Mesenchymal stem cell (in vitro differentiated cells and primary cell): Measurements from ENCODE around the gene PGBD2.
A peak's percentile ranks its signal among the peaks of the same experiment; 100 is the strongest.

Source experiments
- DNase-seq: peaks from one replicate; pipeline ENCODE4 v3.0.0-alpha.2; 2013
- H2AFZ ChIP-seq: one replicate; pipeline ENCODE4 v1.6.1; 2013; ENCODE audit warnings: low read depth, mild to moderate bottlenecking, control low read depth, inconsistent platforms, low read length, moderate library complexity
- H2AK5ac ChIP-seq: 2 replicates; pipeline ENCODE4 v1.6.1; 2013; ENCODE audit warnings: low read length, moderate library complexity, mild to moderate bottlenecking, inconsistent platforms; ENCODE audit not compliant: severe bottlenecking
- H2BK120ac ChIP-seq: one replicate; pipeline ENCODE4 v1.6.1; 2013; ENCODE audit warnings: low read depth, mild to moderate bottlenecking, inconsistent platforms, low read length, moderate library complexity
- H2BK12ac ChIP-seq, 2 experiments: one replicate each; pipeline ENCODE4 v1.6.1; 2013; ENCODE audit warnings: inconsistent platforms in 2 of 2, low read length in 2 of 2, mild to moderate bottlenecking in 2 of 2, moderate library complexity in 2 of 2, control low read depth in 1 of 2
- H2BK15ac ChIP-seq: one replicate; pipeline ENCODE4 v1.6.1; 2013; ENCODE audit warnings: mild to moderate bottlenecking, low read depth, inconsistent platforms; ENCODE audit not compliant: poor library complexity, severe bottlenecking
- H2BK5ac ChIP-seq: 2 replicates; pipeline ENCODE4 v1.6.1; 2013; ENCODE audit warnings: low read depth, mild to moderate bottlenecking, low read length, control low read depth, inconsistent platforms; ENCODE audit not compliant: poor library complexity, severe bottlenecking
- H3K14ac ChIP-seq, 2 experiments: one replicate each; pipeline ENCODE4 v1.6.1; 2013; ENCODE audit warnings: inconsistent platforms in 2 of 2, low read length in 2 of 2, control low read depth in 1 of 2, mild to moderate bottlenecking in 1 of 2, moderate library complexity in 1 of 2
- H3K18ac ChIP-seq, 2 experiments: one replicate each; pipeline ENCODE4 v1.6.1; 2013; ENCODE audit warnings: inconsistent platforms in 2 of 2, low read length in 2 of 2, control low read depth in 1 of 2, low read depth in 1 of 2, mild to moderate bottlenecking in 1 of 2
- H3K23ac ChIP-seq, 2 experiments: one replicate each; pipeline ENCODE4 v1.6.1; 2013; ENCODE audit warnings: inconsistent platforms in 2 of 2, low read length in 2 of 2, mild to moderate bottlenecking in 2 of 2, moderate library complexity in 2 of 2, control low read depth in 1 of 2
- H3K27ac ChIP-seq: 2 replicates; pipeline ENCODE4 v1.5.1; 2013; ENCODE audit warnings: mild to moderate bottlenecking, moderate library complexity, low read length, control low read depth, inconsistent platforms; ENCODE audit not compliant: poor library complexity, severe bottlenecking
- H3K27me3 ChIP-seq, 2 experiments: 2 replicates each; pipeline versions ENCODE4 v1.6.1 to v1.7.0; 2013; ENCODE audit warnings: low read length in 2 of 2, mild to moderate bottlenecking in 2 of 2, moderate library complexity in 2 of 2, control low read depth in 1 of 2, inconsistent platforms in 1 of 2; ENCODE audit not compliant: control insufficient read depth in 1 of 2, insufficient read depth in 1 of 2
- H3K36me3 ChIP-seq, 2 experiments: 2 replicates each; pipeline versions ENCODE4 v1.6.1 to v1.7.0; 2013; ENCODE audit warnings: low read length in 2 of 2, control low read depth in 1 of 2, inconsistent platforms in 1 of 2, low read depth in 1 of 2, mild to moderate bottlenecking in 1 of 2; ENCODE audit not compliant: insufficient read depth in 2 of 2, control insufficient read depth in 1 of 2
- H3K4ac ChIP-seq, 2 experiments: one replicate each; pipeline ENCODE4 v1.6.1; 2013; ENCODE audit warnings: inconsistent platforms in 2 of 2, low read length in 2 of 2, mild to moderate bottlenecking in 2 of 2, moderate library complexity in 2 of 2, control low read depth in 1 of 2, low read depth in 1 of 2
- H3K4me1 ChIP-seq: 2 replicates; pipeline ENCODE4 v1.6.1; 2013; ENCODE audit warnings: low read depth, low read length, control low read depth; ENCODE audit not compliant: control insufficient read depth, insufficient read depth
- H3K4me2 ChIP-seq: 2 replicates; pipeline ENCODE4 v1.6.1; 2013; ENCODE audit warnings: low read length, mild to moderate bottlenecking, inconsistent platforms; ENCODE audit not compliant: poor library complexity, severe bottlenecking
- H3K4me3 ChIP-seq, 2 experiments: 2 replicates each; pipeline versions ENCODE4 v1.5.1 to v1.7.0; 2013; ENCODE audit warnings: low read length in 2 of 2, mild to moderate bottlenecking in 2 of 2, control low read depth in 1 of 2, low read depth in 1 of 2; ENCODE audit not compliant: insufficient read depth in 1 of 2
- H3K79me1 ChIP-seq: replicated peaks from 2 replicates; pipeline ENCODE4 v1.6.1; 2013; ENCODE audit warnings: mild to moderate bottlenecking, control low read depth, low read length, inconsistent platforms; ENCODE audit not compliant: poor library complexity, severe bottlenecking
- H3K9ac ChIP-seq: 2 replicates; pipeline ENCODE4 v1.7.0; 2013; ENCODE audit warnings: mild to moderate bottlenecking, low read length, moderate library complexity
- H3K9me3 ChIP-seq: 2 replicates; pipeline ENCODE4 v1.7.0; 2013; ENCODE audit warnings: mild to moderate bottlenecking, low read length; ENCODE audit not compliant: control insufficient read depth
- H4K8ac ChIP-seq: one replicate; pipeline ENCODE4 v1.6.1; 2013; ENCODE audit warnings: inconsistent platforms, mild to moderate bottlenecking, low read length, moderate library complexity
- H4K91ac ChIP-seq: one replicate; pipeline ENCODE4 v1.6.1; 2013; ENCODE audit warnings: mild to moderate bottlenecking, low read length, inconsistent platforms
- WGBS: methylation state at CpG from one replicate; pipeline ENCODE4 v1.1.7; 2013; ENCODE audit warnings: mixed read lengths; 5-methylcytosine and 5-hydroxymethylcytosine counted together

The PGBD2 gene

DNA sequence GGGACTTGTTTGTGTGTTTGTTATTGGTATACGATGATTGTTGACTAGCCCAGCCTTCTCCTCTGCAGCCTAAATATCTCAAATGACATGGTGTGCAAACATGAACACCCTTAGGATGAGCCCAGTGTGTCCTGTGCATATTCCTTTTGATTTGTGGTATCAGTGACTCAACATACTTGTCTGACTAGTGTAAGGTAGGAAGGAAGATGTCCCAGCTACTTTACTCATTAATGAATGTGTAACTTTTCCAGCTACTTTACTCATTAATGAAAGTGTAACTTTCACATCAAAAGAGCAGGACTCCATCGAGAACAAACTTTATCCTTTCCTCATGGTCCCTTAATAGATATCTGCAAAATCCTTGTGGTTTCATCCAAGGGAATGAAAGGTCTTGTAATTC, 44.4 kb upstream of the PGBD2 start:
- DNase-seq: no peak
- Histone ChIP-seq H3K4ac (no peak overlapping the region), H4K8ac (no peak overlapping the region), H2BK120ac (no peak overlapping the region), H2AFZ (no peak overlapping the region), H2BK5ac (no peak overlapping the region), H3K27me3 (no peaks in the 10 kb centered on the region), H4K91ac (no peak overlapping the region), H3K27ac (no peak overlapping the region), H3K9me3 (no peaks in the 10 kb centered on the region), H2BK15ac (no peak overlapping the region), H3K4me3 (no peak overlapping the region), H3K79me1 (peaks cover 17% of the 10 kb centered on the region), H3K9ac (no peak overlapping the region), H2BK12ac (no peak overlapping the region), H3K14ac (no peak overlapping the region), H3K4me1 (peaks cover 32% of the 10 kb centered on the region), H3K23ac (no peak overlapping the region), H3K4me2 (no peak overlapping the region), H3K36me3 (no peaks in the 10 kb centered on the region), H2AK5ac (no peak overlapping the region), H3K18ac (no peak overlapping the region)
- WGBS: 100% methylated on average over 1 of the region's 2 CpGs

DNA sequence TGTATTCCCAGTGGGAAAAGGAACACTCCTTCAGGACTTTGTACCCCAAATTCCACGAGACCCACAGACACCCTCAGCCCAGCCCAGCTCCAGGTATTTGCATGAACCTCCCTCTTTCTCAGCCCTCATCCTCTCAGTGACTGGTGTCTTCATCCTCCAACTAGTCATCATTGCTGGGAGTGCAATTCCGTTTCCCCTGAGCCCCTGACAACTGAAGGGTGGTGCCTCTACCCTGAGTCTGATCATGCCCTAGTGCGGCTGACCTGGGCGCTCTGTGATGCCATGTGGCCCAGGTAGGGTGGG, 43.4 kb upstream of the PGBD2 start:
- Histone ChIP-seq H3K79me1 (peaks cover 8% of the 10 kb centered on the region), H4K8ac (peak overlapping the region; percentile 96), H3K4ac (peak overlapping the region; percentile 47 to 55), H3K4me1 (peaks cover 25% of the 10 kb centered on the region), H3K9ac (peak overlapping the region; percentile 76), H4K91ac (peak overlapping the region; percentile 83), H3K18ac (peak overlapping the region; percentile 91 to 95), H3K4me2 (peak overlapping the region; percentile 96), H2AFZ (peak overlapping the region; percentile 99), H3K9me3 (no peaks in the 10 kb centered on the region), H3K4me3 (peak overlapping the region; percentile 71 to 81), H3K36me3 (no peaks in the 10 kb centered on the region), H3K23ac (peak overlapping the region in 1 of 2 experiments; percentile 84), H3K27ac (no peak overlapping the region), H2BK5ac (no peak overlapping the region), H2BK15ac (peak overlapping the region; percentile 91), H3K27me3 (no peaks in the 10 kb centered on the region), H2BK120ac (no peak overlapping the region), H3K14ac (peak overlapping the region in 1 of 2 experiments; percentile 46), H2BK12ac (peak overlapping the region; percentile 35 to 79), H2AK5ac (no peak overlapping the region)
- 32% methylated on average over 4 of the region's 4 CpGs for WGBS
- DNase-seq: peak; percentile 11

DNA sequence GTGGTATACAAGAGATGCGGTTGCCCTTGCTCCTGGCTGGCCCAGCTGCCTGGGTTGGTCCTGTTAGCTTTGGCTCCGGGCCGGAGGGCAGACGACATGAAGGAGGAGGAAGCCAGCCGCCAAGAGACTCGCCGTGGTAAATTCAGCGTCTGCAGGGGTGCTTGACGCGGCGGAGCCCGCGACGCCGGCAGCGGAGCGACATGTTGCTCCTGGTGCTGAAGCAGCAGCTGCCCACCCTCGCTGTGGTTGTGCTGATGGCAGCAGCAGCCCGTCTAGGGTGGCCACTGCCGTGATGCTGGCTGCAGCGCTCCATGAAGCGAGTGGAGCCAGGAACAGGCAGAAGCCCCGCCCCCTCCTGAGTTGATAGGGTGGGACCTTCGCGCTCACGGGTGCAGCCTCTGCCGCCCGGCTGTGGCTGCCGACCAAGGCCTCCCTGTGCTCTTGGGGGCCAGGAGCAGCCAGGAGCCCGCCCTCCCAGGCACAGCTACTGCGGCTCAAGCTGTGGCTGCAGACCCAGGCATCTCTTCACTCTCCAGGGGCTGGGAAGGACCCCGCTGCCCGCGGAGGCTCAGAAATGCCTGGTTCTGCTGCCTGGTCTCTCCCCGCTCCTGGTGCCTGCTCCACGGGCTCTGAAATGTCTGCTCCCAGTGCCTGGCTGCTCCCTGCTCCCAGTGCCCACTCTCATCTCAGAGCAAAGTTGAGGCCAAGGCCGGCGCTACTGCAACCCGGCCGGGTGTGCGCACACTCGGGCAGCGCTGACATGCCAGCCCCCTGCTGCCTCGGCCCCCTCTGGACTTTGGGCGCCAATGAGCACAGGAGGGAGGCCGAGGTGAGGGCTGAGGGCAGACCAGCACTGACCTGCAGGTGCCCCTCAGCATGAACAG, 42.8 kb upstream of the PGBD2 start:
- DNase-seq: peak; percentile 79
- H3K79me1 ChIP-seq: peaks cover 3% of the 10 kb centered on the region
- peak overlapping the region; percentile 71 to 81 for H3K4me3 ChIP-seq
- H3K4me1 ChIP-seq: peaks cover 20% of the 10 kb centered on the region
- H3K23ac ChIP-seq: peak overlapping the region in 1 of 2 experiments; percentile 84
- H3K36me3 ChIP-seq: no peaks in the 10 kb centered on the region
- no peaks in the 10 kb centered on the region for H3K9me3 ChIP-seq
- H3K27ac ChIP-seq: peak overlapping the region; percentile 3
- H3K4me2 ChIP-seq: peak overlapping the region; percentile 96
- H2AK5ac ChIP-seq: no peak overlapping the region
- H3K9ac ChIP-seq: peak overlapping the region; percentile 76
- peak overlapping the region; percentile 99 for H2AFZ ChIP-seq
- 9% methylated on average over 46 of the region's 46 CpGs for WGBS
- H2BK15ac ChIP-seq: peak overlapping the region; percentile 91
- peak overlapping the region in 1 of 2 experiments; percentile 85 for H3K14ac ChIP-seq
- H3K18ac ChIP-seq: peak overlapping the region; percentile 91 to 95
- no peak overlapping the region for H2BK5ac ChIP-seq
- H4K8ac ChIP-seq: peak overlapping the region; percentile 96
- H2BK120ac ChIP-seq: no peak overlapping the region
- peak overlapping the region; percentile 47 to 55 for H3K4ac ChIP-seq
- peak overlapping the region; percentile 83 for H4K91ac ChIP-seq
- no peaks in the 10 kb centered on the region for H3K27me3 ChIP-seq
- peak overlapping the region; percentile 45 to 79 for H2BK12ac ChIP-seq

DNA sequence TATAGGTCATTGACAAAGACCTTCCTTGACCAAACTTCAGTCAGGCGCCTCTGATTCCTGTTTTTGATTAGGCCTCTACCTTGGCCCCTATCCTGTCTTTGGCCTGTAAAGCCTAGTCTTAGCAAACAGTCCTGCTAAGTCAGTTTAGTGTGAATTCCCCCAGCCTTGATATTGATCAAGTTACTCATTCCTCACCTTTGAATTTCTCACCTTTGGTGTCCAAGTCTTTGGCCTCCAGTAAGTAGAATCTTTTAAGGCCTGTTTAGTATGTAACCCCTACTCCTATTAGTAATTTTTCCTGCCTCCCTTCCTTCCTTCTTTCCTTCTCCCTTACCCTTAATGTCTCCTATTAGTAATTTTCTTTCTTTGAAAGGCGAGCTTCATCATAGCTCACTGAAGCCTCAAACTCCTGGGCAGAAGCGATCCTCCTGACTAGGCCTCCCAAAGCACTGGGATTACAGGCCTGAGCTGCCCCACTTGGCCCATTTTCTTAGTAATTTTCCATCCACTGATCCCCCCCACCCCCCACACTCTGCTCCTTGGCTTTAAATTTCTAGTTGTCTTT, 34.1 kb upstream of the PGBD2 start:
- H2BK120ac ChIP-seq: peak overlapping the region; percentile 61
- no peak overlapping the region for H3K18ac ChIP-seq
- H3K9ac ChIP-seq: peak overlapping the region; percentile 90
- no peak for DNase-seq
- no peak overlapping the region for H2BK15ac ChIP-seq
- H2BK5ac ChIP-seq: no peak overlapping the region
- no peak overlapping the region for H3K23ac ChIP-seq
- peak overlapping the region; percentile 34 for H3K27ac ChIP-seq
- no peaks in the 10 kb centered on the region for H3K9me3 ChIP-seq
- H2BK12ac ChIP-seq: no peak overlapping the region
- peaks cover 1% of the 10 kb centered on the region for H3K4me1 ChIP-seq
- H4K8ac ChIP-seq: peak overlapping the region; percentile 54
- no peak overlapping the region for H3K4ac ChIP-seq
- WGBS: over 99% methylated on average over 3 of the region's 3 CpGs
- peak overlapping the region; percentile 17 for H3K4me2 ChIP-seq
- peak overlapping the region in 1 of 2 experiments; percentile 83 for H3K4me3 ChIP-seq
- no peak overlapping the region for H3K14ac ChIP-seq
- H2AFZ ChIP-seq: no peak overlapping the region
- H3K79me1 ChIP-seq: no peaks in the 10 kb centered on the region
- no peak overlapping the region for H4K91ac ChIP-seq
- no peak overlapping the region for H2AK5ac ChIP-seq
- no peaks in the 10 kb centered on the region for H3K36me3 ChIP-seq
- H3K27me3 ChIP-seq: no peaks in the 10 kb centered on the region
